CMK (cell line): Measurements from ENCODE around the gene COL25A1.
"Not testable (repeated sequence)": the region's sequence is repeated elsewhere in the genome, so short reads cannot be mapped to it uniquely, and the experiment has no call there.

Experiments
- DNase-seq: peaks from one replicate; pipeline ENCODE4 v3.0.0-alpha.2; 2010; ENCODE audit warnings: low read depth

COL25A1 gene

GRCh38 chr4:109123951-109124350 lies 178.5 kb downstream of the COL25A1 start:
- no peak for DNase-seq

GRCh38 chr4:109121561-109121960 lies 180.9 kb downstream of the COL25A1 start:
- DNase-seq: no peak

GRCh38 chr4:109119852-109120251 lies 182.6 kb downstream of the COL25A1 start:
- no peak for DNase-seq

GRCh38 chr4:109118635-109119034 lies 183.8 kb downstream of the COL25A1 start:
- DNase-seq: no peak

- no peak for DNase-seq
Observed at GRCh38 chr4:109114501-109114900, 188.0 kb downstream of the COL25A1 start.

GRCh38 chr4:109113521-109113920 lies 188.9 kb downstream of the COL25A1 start:
- no peak for DNase-seq

GRCh38 chr4:109111031-109111430 lies 191.4 kb downstream of the COL25A1 start:
- DNase-seq: no peak

- not testable (repeated sequence) for DNase-seq
Observed at GRCh38 chr4:109108215-109108614, 194.2 kb downstream of the COL25A1 start.

GRCh38 chr4:109094056-109094455 lies 208.4 kb downstream of the COL25A1 start:
- DNase-seq: no peak

GRCh38 chr4:109091727-109092409 lies 210.6 kb downstream of the COL25A1 start:
- DNase-seq: no peak

- DNase-seq: no peak
Observed at GRCh38 chr4:109083911-109084310, 218.5 kb downstream of the COL25A1 start.

GRCh38 chr4:109079731-109080130 lies 222.7 kb downstream of the COL25A1 start:
- no peak for DNase-seq

- DNase-seq: no peak
Observed at GRCh38 chr4:109079201-109079600, 223.3 kb downstream of the COL25A1 start.

- no peak for DNase-seq
Observed at GRCh38 chr4:109078724-109079123, 223.7 kb downstream of the COL25A1 start.

GRCh38 chr4:109077505-109077904 lies 225.0 kb downstream of the COL25A1 start:
- DNase-seq: no peak

GRCh38 chr4:109076709-109077108 lies 225.7 kb downstream of the COL25A1 start:
- DNase-seq: not testable (repeated sequence)

- DNase-seq: no peak
Observed at GRCh38 chr4:109075621-109076020, 226.8 kb downstream of the COL25A1 start.

- DNase-seq: no peak
Observed at GRCh38 chr4:109072595-109072994, 229.9 kb downstream of the COL25A1 start.

GRCh38 chr4:109070677-109071076 lies 231.8 kb downstream of the COL25A1 start:
- not testable (repeated sequence) for DNase-seq

- DNase-seq: no peak
Observed at GRCh38 chr4:109067508-109068235, 234.8 kb downstream of the COL25A1 start.

- DNase-seq: no peak
Observed at GRCh38 chr4:109065006-109065405, 237.5 kb downstream of the COL25A1 start.

- no peak for DNase-seq
Observed at GRCh38 chr4:109053257-109053656, 249.2 kb downstream of the COL25A1 start.

- DNase-seq: no peak
Observed at GRCh38 chr4:109052821-109053220, 249.6 kb downstream of the COL25A1 start.

- DNase-seq: no peak
Observed at GRCh38 chr4:109051054-109051453, 251.4 kb downstream of the COL25A1 start.
